ENCODE data around the gene TLR3. TPM values are rescaled to one million over a fixed set of nuclear protein-coding genes. Genes with fewer than 3 reads are reported as not detected.

Gene TLR3
- total and polyA plus RNA-seq, 10 of the 15 experiments (the other 5 are each of a cell fraction or from before 2014, with no cell fraction given): under 0.01 to 0.05 (median 0.03) TPM; not detected in 7

DNA sequence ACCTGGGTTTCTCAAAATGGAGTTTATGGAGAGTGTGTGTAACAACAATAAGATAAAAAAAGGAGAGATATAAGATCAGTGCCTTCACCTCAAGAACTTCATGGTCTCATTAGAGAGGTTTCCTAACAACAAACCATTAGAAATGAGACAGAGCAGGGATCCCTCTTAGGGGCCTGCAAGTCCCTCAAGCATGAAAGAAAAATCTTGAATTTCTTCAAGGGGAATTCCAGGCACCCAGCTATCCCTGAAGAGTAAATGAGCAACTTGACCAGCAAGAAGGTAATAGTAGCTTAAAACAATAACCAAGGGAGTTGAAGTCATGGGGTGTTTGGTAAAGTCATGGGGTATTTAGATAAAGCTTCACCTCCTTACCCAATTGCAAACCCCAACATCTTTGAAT, 49.7 kb upstream of the TLR3 start (continued):
- TF ChIP-seq, protein P1, sequence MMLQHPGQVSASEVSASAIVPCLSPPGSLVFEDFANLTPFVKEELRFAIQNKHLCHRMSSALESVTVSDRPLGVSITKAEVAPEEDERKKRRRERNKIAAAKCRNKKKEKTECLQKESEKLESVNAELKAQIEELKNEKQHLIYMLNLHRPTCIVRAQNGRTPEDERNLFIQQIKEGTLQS (IDR thresholded peaks at IDR 0.05; ENCODE audit: borderline replicate concordance, extremely low read depth, low read depth, low read length): no peak
- no peak for TF ChIP-seq RFX5 (IDR thresholded peaks at IDR 0.05; ENCODE audit: low read depth, low read length)
- TF ChIP-seq, protein P2, sequence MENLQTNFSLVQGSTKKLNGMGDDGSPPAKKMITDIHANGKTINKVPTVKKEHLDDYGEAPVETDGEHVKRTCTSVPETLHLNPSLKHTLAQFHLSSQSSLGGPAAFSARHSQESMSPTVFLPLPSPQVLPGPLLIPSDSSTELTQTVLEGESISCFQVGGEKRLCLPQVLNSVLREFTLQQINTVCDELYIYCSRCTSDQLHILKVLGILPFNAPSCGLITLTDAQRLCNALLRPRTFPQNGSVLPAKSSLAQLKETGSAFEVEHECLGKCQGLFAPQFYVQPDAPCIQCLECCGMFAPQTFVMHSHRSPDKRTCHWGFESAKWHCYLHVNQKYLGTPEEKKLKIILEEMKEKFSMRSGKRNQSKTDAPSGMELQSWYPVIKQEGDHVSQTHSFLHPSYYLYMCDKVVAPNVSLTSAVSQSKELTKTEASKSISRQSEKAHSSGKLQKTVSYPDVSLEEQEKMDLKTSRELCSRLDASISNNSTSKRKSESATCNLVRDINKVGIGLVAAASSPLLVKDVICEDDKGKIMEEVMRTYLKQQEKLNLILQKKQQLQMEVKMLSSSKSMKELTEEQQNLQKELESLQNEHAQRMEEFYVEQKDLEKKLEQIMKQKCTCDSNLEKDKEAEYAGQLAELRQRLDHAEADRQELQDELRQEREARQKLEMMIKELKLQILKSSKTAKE (IDR thresholded peaks at IDR 0.05; ENCODE audit: low read depth, poor library complexity, severe bottlenecking): no peak
- no peak for TF ChIP-seq POU2F2 (IDR thresholded peaks at IDR 0.05; ENCODE audit: borderline replicate concordance, low read depth, low read length)

DNA sequence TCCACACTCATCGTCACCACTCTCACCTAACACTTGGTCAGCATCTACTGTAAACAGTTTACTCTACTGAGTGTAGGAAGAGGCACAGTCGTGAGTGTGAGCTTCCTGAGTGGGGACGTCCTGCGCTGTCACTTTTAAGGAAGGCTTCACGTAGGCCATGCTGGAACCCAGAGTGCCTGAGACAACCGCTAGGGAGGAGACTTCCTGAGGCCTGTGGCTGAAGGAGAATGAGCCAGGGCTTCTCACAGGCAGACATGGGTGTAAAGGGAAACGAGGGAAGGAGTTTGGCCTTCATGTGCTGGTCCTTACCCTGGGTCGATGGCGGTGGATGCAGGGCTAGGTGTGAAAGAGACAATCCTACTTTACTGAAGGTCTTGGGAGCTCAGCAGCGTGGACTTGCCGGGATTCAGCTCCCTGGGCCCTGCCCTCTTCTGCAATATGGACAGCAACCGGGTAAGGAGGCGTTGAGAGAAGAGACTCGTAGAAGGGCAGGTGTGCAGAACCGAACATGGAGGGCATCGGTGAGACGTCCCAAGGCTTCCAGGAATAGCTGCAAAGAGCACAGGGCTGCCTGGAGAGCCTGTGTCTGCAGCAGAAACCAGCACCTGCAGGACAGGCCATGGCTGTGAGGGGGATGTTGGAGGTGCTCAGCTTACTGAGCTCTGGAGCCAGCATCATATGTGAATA, 48.7 kb upstream of the TLR3 start:
- FAIRE-seq: no peak
- TF ChIP-seq CBFB (IDR thresholded peaks at IDR 0.05; ENCODE audit: low read depth) (no peak), SRF (IDR thresholded peaks at IDR 0.05; ENCODE audit: low read depth in 2 of 2, low read length in 2 of 2) (no peak), POLR2AphosphoS5 (IDR thresholded peaks at IDR 0.05; ENCODE audit: low read length) (no peak), STAT1 (conservative IDR thresholded peaks at IDR 0.05) (no peak), BRCA1 (IDR thresholded peaks at IDR 0.05; ENCODE audit: low read depth, low read length) (no peak), IKZF1 (conservative IDR thresholded peaks at IDR 0.05) (no peak)
- TF ChIP-seq, protein P3, sequence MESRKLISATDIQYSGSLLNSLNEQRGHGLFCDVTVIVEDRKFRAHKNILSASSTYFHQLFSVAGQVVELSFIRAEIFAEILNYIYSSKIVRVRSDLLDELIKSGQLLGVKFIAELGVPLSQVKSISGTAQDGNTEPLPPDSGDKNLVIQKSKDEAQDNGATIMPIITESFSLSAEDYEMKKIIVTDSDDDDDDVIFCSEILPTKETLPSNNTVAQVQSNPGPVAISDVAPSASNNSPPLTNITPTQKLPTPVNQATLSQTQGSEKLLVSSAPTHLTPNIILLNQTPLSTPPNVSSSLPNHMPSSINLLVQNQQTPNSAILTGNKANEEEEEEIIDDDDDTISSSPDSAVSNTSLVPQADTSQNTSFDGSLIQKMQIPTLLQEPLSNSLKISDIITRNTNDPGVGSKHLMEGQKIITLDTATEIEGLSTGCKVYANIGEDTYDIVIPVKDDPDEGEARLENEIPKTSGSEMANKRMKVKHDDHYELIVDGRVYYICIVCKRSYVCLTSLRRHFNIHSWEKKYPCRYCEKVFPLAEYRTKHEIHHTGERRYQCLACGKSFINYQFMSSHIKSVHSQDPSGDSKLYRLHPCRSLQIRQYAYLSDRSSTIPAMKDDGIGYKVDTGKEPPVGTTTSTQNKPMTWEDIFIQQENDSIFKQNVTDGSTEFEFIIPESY (IDR thresholded peaks at IDR 0.05): no peak
- TF ChIP-seq, protein P1 (IDR thresholded peaks at IDR 0.05; ENCODE audit: borderline replicate concordance, extremely low read depth, low read depth, low read length): no peak
- TF ChIP-seq, protein P4, sequence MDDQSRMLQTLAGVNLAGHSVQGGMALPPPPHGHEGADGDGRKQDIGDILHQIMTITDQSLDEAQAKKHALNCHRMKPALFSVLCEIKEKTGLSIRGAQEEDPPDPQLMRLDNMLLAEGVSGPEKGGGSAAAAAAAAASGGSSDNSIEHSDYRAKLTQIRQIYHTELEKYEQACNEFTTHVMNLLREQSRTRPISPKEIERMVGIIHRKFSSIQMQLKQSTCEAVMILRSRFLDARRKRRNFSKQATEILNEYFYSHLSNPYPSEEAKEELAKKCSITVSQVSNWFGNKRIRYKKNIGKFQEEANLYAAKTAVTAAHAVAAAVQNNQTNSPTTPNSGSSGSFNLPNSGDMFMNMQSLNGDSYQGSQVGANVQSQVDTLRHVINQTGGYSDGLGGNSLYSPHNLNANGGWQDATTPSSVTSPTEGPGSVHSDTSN (IDR thresholded peaks at IDR 0.05; ENCODE audit: insufficient replicate concordance, low read depth, low read length): no peak

More for the DNA sequence above, 48.7 kb upstream of the TLR3 start:
- H3K9ac ChIP-seq (ENCODE audit: control insufficient read depth, insufficient read depth, low read length): no peak overlapping the region
- H4K20me1 ChIP-seq (ENCODE audit: control insufficient read depth, insufficient read depth): no peaks in the 10 kb centered on the region
- CTCF ChIA-PET: interaction anchor here (2.1 kb wide), 1 partner anchor 18 kb away, joined by 7 read pairs; no protein-coding TSS in a partner anchor
- H3K9me3 ChIP-seq (replicated peaks; ENCODE audit: control insufficient read depth, insufficient read depth, low read length): no peaks in the 10 kb centered on the region
- WGBS (ENCODE audit: insufficient coverage, insufficient replicate concordance, low lambda C conversion rate, missing lambda C conversion rate): 65% methylated on average over 17 of the region's 17 CpGs
- no peak overlapping the region for H2AFZ ChIP-seq (ENCODE audit: control insufficient read depth, low read depth, low read length)
- no peaks in the 10 kb centered on the region for H3K36me3 ChIP-seq (ENCODE audit: control insufficient read depth in 2 of 2, insufficient read depth in 2 of 2, low read length in 1 of 2)
- BruUV-seq (replicated peaks): no TSS peak
- no peak overlapping the region for H3K4me2 ChIP-seq (ENCODE audit: control insufficient read depth, insufficient read depth)
- ATAC-seq (no peak), DNase-seq (ENCODE audit: low read depth, low spot score) (no peak)
- no peak overlapping the region for H3K27ac ChIP-seq (ENCODE audit: control insufficient read depth, insufficient read depth)
- no peaks in the 10 kb centered on the region; a peak in 2 of 4 replicates for H3K27me3 ChIP-seq (replicated peaks in 1 of 2; ENCODE audit: control insufficient read depth in 2 of 2, insufficient read depth in 2 of 2, low read length in 1 of 2)
- no peak overlapping the region for H3K4me3 ChIP-seq
- SMC1A ChIA-PET (ENCODE audit: uncharacterized antibody, unreplicated experiment): interaction anchor here (0.5 to 1.6 kb wide), 2 partner anchors 45 to 379 kb away, joined by 3 to 4 read pairs; no protein-coding TSS in a partner anchor
- RAD21 ChIA-PET (ENCODE audit: unreplicated experiment): interaction anchor here (1.0 kb wide), 1 partner anchor 17 kb away, joined by 4 read pairs; no protein-coding TSS in a partner anchor
- no peaks in the 10 kb centered on the region for H3K4me1 ChIP-seq (ENCODE audit: control insufficient read depth, insufficient read depth, low read length)
- POLR2A ChIA-PET: interaction anchor here (0.5 kb wide), 1 partner anchor 594 kb away, joined by 3 read pairs; no protein-coding TSS in a partner anchor
- no peaks in the 10 kb centered on the region for H3K79me2 ChIP-seq (ENCODE audit: control insufficient read depth, insufficient read depth, low read length)
- intact Hi-C loops (cut with micrococcal nuclease; ENCODE audit: unreplicated experiment): loop anchor here (10.0 kb wide), 1 partner anchor 545 kb away; the partner anchor contains the start of gene CCDC110
- in situ Hi-C loops (cut with MboI): no loop called here
